SW480 (cell line): ENCODE results near the gene LARP6.
"Not testable (repeated sequence)": the region's sequence is repeated elsewhere in the genome, so short reads cannot be mapped to it uniquely, and the experiment has no call there.

Experiments
- DNase-seq: peaks from one replicate; pipeline ENCODE4 v3.0.0-alpha.2; 2016; ENCODE audit warnings: low spot score

LARP6 gene

DNA sequence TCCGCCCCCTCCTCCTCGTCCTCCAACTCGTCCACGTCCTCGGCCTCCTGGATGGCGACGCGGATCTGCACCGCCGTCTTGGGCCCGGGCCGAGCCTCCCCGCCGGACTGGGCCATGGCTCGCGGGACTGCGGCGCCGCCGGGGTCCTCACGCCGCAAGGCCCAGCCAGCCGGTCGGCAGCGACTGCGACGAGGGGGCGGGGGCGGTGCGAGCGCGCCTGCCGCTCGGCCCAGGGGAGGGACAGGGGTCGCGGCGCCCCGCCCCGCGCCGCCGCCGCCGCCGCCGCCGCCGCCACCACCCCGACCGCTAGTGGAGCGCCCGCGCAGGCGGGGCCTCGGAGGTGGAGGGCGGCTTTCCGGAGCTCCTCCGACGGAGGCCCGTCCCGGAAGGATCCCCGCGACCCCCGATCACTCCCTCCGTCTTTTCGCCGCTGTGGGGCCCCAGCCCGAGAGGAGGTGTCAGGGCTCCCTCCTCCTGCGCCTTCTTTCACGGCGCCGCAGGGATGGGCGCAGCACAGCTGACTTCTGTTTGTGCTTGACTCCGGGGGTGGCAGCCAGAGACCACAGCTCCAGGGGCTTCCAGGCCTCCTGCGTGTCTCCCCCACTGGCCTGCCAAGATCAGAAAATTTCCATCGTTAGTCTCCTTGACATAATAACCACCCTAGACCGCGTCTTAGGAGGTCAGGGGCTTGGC, at the start of gene LARP6:
TSS of gene LARP6 (minus strand) at position 185 of the 693 bp plus-strand sequence. CDS start at position 116, 69 bp downstream.
- DNase-seq, result peak; percentile 36

DNA sequence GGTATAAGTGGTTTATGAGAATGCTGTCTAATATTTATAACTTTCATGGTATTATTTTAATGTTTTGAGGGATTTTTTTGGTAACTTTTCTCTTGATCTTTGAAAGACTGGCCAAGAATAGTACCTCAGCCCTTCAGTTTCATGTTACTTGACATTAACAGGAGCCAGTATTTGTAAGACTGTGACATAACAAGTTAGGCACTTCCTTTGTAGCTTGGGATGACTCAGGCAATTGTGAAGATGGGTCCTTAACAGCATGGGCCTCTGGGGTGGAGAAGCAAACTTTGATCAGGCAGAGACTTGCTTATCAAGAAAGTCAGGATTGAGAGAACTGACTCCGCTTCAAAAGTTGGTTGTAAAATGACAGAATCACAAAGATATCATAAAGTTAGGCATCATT, 48.1 kb upstream of the LARP6 start:
- DNase-seq, result peak; percentile 14

DNA sequence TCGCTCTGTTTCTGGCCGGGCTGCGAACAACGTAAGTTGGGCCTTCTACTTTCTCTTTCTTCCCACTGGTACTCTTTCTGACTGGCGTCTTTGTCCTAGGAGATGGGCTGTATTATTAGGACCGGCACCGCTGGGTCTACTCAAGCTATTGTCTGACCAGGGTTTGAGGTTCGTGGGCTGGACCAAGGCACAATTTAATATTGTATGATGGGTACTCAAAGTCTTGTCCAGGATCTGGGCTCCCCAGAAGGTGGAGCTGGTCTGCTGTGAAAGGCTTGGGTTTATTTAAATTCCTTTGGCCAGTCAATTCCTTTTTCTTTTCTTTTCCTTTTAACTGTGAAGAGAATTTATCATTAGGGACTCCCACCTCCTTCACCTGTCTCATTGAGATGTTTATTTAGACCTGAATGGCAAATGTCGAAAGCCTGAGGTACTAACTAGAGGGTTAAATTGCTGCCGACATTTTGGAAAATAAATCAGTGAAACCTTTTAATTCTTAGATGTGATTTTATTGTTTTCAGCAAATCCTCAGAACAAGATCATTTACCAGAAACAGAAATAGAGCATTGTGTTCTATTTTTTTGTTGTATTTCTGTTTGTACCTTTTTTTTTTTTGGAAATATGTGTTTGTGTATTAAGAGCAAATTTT, 39.1 kb upstream of the LARP6 start:
- peak; percentile 64 for DNase-seq

DNA sequence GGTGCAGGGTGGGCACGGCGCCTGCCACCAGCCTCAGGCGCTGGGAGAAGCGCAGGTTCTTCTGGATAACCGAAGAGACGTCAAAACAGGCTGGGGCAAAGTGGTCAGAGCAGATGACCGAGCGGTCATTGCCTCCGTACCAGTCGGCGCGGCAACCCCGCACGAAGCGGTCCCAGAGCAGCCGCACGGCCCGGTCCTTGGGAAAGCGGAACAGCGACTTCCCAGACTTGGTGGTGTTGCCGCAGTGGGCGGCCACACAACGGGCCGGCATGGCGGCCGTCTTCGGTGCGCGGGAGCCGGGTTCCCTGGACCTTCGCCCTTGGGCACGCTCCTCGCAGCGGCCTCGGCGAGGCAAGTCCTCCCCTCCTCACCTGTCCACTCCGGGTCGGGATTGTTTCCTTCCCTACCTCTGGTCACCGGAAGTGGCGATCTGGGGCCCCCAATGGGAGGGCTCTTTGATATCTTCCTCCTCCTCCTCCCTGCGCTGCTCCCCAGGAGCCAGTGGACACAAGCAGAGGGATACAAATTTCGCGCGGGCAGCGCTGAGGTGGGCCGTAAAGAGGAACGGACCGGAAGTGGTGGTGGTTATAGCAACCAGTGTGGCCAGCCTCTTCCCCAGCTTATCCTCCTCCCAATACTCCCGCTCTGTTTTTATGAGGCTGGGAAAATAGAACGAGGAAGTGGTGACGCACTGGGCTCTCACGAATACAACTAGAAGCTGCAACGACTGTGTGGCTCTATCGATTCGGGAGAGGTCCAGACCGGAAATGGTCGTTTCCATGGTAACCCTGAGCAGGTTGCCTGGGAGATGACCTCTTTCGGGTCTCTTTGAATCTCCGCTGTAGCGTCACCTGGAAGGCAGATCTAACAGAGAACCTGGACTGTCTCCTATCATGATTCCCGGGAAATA, 38.3 kb upstream of the LARP6 start, which contains the start of the genes LRRC49 and THAP10:
TSS of gene LRRC49 (plus strand) at position 825 of the 910 bp plus-strand sequence. CDS start at position 894, 69 bp downstream.
TSS of gene THAP10 (minus strand) at position 432 of the 910 bp plus-strand sequence. CDS start at position 271, 161 bp downstream.
- peak; percentile 97 for DNase-seq

DNA sequence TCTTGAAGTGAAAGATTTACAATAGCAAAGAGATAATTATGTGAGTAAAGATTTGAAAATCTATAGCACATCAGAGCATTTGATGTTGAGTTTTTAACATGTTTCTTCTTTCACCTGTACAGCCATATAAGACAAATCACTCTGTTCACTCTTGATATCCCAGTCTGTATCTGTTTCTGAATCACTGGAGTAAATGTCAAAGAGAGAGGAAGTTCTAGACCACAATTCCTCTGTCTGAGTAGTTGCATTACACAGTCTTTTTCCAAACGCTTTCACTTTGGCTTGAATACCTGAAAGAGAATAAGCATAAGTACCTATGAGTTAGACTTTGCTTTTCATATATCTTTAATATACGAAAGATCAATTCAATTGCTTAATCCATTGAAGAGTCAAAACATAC, 28.4 kb upstream of the LARP6 start:
- DNase-seq, result no peak

- DNase-seq, result no peak
Observed at GRCh38 chr15:70880781-70881180, 26.8 kb upstream of the LARP6 start.

DNA sequence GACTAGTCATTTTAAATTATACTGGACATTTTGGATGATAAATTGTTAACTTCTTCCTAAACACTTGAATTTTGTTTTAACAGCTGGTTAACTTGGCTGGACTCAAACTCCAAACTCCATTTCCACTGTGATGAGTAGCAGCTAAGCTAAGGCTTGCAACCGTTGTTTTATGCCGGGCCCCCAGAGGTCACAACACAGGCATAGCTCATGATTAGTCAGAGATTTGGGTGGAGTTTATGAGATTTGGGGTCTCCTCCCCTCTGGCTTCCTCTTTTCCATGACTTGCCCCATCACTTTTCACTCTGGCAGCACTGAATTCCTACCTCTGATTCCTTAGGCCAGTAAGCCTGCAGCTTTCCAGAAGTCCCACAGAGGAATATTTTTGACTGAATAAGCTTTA, 25.4 kb upstream of the LARP6 start:
- no peak for DNase-seq

DNA sequence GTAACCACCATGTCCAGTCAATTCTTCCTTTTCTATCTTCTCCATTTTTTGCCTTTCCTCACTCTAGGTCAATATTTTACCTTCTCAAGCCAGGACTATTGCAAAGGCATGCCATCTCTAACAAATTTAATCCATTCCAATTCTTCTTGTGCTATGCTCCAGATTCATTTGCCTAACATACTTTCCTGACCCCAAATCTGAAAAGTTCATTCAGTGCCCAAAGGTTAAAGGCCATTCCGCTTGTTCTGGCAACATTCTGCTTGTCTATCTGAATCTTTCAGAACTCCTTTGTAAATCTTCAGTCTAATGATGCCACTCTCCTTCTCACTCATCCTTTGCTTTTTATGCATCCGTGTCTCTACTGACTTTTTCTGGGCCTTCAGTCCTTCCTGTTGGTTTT, 22.7 kb upstream of the LARP6 start:
- no peak for DNase-seq

DNA sequence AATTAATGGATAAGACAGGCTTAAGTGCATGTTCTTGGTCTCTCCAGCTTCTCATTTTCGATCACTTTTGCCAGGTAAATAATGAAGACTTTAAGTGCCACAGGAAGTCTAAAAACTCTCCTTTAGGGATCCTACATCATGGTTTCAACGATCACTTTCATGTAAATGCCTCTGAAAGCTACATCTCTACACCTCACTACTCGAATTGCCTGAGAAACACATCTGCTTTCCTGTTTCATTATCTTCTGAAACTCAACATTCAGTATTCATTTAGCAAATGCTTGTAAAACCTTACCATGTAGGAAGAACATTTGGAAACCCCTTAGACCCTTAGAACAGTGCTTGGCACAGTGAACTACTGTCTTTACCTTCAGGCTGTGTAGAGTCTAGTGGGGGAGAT, 22.1 kb upstream of the LARP6 start:
- DNase-seq, result no peak

GRCh38 chr15:70875001-70875782, 21.2 kb upstream of the LARP6 start:
- DNase-seq, result peak; percentile 39

DNA sequence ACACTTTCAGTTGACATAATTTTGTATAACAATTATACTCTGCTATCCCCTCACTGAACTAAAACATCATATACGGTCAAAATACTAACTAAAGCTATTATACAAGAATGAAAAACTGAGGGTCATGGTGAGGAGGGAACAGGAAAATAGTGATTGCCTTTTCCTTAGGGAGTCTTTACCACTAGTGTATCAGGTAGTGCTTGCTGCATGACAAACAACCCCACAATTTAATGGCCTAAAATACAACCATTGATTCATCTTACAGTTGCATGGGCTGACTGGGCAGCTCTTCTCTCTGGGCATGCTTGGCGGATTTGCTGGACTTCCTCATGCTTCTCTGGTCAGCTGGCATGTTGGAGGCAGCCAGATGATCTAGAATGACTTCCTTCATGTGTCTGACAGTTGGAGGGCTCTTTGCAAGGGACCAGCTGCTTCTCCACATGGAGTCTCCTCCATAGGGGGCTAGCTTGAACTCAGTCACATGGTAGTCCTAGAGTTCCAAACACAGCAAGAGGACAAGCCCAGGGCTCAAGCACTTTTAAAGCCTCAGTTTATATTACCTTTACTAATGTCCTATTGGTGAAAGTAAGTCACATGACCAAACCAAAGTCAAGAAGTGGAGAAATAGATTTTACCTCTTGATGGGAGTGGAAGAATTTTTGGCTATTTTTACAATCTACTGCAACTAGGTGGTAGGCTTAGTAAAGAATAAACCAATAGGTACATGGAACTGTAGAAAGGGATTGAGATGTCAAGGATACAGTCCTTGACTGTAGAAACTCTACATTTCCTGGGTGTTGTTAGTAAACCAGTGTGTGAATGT, 19.5 kb upstream of the LARP6 start:
- DNase-seq, result no peak

DNA sequence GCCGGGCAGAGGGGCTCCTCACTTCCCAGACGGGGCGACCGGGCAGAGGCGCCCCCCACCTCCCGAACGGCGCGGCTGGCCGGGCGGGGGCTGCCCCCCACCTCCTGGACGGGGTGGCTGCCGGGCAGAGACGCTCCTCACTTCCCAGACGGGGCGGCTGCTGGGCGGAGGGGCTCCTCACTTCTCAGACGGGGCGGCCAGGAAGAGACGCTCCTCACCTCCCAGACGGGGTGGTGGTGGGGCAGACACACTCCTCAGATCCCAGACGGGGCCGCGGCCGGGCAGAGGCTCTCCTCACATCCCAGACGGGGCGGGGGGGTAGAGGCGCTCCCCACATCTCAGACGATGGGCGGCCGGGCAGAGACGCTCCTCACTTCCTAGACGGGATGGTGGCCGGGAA, 17.5 kb upstream of the LARP6 start:
- DNase-seq, result not testable (repeated sequence)

DNA sequence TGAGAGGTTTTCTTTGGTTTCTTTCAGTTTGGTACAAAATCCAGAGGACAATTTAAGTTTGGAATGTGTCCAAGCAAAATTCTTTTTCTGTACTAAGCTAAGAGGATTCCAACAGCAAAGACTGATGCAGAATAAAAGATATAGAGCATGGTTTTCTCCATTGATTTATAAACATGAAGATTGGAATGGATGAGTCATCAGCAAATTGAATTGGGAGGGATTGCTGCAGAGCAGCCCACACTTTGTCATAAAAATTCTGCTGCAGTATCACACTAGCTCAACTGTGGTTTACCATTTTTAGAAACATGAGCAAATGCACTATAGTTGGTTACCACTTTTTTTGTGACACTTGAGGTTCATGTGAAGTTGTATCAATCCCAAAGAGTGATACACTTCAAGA, 16.1 kb upstream of the LARP6 start:
- DNase-seq, result peak; percentile 39

GRCh38 chr15:70869346-70869745, 15.4 kb upstream of the LARP6 start:
- DNase-seq, result no peak

DNA sequence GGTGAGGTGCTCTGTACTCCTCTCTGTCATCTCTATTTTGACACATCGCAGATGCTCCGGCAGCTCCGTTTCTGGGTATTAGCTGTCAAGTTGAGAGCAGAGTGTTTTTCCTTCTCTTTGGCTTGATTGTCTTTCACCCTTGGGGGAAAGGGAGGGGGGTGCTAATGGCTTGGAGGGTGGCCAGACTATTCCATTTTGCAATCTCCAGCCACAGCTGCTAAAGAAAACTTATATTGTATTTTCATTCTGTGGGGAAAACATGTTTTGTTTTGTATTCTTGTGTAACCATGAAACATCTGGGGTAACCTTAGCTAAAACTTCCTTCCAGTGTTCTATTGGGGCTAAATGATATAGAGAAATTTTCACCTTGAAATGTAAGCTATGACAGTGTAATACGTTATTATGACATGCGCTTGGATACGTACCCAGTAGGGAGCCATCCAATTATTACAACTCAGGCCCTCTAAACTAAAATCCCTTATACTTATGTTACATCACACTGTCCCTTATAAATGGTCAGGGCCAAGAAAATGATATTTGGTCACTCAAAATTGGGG, 14.0 kb upstream of the LARP6 start:
- no peak for DNase-seq

DNA sequence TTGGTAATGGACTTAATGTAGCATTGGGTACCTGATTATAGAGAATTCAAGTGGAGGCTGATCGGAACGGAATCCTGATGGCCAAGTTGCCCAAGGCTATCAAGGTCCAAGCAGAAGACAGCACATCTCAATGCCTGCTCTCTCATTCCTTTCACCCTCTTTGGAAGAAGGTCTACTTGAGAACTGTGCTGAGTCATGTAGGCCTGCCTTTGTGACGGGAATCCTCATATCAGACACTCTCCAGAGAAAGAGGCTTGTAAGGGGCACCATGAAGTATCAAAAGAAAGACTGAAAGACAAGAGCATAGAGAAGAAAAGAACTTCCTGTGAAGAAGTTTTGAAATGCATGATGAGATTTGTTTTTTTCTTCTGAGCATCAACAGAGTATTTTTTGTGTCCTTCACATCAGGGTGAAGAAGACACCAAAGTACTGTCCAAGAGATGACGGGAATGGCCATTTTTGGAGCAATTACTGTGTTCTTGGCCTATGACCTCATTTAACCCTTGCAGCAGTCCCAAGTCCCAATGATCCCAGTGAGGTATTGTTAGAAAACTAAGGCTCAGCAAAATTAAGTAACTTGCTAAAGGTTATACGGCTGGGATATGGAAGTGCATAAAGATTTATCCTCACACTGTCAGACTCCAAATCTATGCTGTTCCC, 13.2 kb upstream of the LARP6 start:
- no peak for DNase-seq

DNA sequence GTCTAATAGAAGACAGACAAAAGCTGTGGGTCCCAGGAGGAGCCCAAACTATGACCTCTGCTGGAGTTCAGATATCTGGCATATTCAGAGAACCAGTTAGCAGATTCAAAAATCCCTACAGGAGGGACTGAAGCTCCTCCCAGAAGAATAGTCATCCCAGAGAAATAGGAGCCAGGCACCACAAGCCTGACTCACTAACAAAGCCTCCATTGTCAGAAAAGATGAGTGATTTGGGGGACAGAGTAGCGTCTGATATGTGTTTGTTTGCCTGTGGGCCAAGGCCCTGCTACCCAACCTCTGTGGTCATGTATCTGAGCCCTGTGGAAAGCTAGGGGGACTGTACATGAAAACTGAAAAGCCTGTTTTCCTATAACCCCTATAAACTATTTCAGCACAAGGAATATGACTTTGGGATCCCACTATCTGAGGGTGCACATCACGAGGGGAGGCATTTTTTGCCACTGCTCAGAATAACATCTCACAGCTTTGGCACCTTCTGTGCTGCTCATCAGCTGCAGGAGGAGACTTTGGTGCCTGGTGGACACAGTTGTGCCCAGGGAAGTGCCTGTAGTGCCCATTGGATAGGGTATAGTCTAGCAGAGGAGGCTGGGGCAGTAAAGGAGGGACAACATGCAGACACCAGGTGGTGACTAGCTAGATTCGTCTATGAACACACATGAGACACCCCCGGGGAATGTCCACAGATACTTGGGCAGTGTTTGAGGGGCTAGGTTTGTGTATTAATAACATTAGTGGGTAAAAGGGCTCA, 9.7 kb upstream of the LARP6 start:
- peak; percentile 92 for DNase-seq

DNA sequence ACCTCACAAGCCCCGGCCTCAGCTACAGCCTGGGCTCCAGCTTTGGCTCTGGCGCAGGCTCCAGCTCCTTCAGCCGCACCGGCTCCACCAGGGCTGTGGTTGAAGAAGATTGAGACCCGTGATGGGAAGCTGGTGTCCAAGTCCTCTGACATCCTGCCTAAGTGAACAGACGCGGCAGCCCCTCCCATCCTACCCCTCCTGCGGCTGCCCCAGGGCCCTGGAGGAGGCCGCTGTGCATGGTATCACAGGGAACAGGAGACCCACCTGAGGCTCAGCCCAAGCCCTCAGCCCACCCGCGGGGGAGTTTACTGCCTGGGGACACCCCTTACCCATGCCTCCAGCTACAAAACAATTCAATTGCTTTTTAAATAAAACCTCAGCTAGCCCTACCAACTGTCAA, 6.0 kb upstream of the LARP6 start:
- DNase-seq, result no peak

- DNase-seq, result no peak
Observed at GRCh38 chr15:70859322-70859908, 5.5 kb upstream of the LARP6 start.
